OCI-LY7 (cell line): ENCODE measurements around the gene ARTN.

ENCODE experiments used
- EZH2phosphoT487 ChIP-seq: fragments of 200-600 bp; sonication (generic); IDR thresholded peaks from 2 replicates; pipeline ENCODE4 v1.6.1; 2018; ENCODE audit warnings: low read depth, borderline replicate concordance, mild to moderate bottlenecking, mixed run types, antibody characterized with exemption, low read length, moderate library complexity, mixed read lengths
- TF ChIP-seq, protein P1 (sequence below): fragments of 200-600 bp; sonication (generic); conservative IDR thresholded peaks from 2 replicates; pipeline ENCODE4 v1.5.1; 2014; ENCODE audit warnings: mild to moderate bottlenecking, antibody characterized with exemption, low read length, moderate library complexity, mixed read lengths

DNA sequence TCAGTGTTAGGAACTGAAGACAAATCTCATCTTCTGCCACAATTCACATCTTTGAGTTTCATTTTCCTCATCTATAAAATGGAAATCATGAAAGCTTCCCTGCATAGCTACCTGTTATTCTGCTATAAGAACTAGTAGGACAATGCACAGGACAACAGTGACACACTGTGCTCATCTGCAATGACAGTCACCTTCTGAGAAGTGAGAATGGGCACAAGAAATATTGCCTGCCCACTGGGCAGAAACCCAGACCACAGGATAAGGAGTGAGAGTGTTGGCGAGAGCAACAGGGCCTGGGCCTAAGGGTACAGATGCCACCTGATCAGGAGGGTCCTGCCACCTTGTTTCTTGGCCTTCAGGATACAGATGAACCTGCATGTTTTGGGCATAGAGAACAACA, 23.3 kb upstream of the ARTN start:
- TF ChIP-seq, protein P1, sequence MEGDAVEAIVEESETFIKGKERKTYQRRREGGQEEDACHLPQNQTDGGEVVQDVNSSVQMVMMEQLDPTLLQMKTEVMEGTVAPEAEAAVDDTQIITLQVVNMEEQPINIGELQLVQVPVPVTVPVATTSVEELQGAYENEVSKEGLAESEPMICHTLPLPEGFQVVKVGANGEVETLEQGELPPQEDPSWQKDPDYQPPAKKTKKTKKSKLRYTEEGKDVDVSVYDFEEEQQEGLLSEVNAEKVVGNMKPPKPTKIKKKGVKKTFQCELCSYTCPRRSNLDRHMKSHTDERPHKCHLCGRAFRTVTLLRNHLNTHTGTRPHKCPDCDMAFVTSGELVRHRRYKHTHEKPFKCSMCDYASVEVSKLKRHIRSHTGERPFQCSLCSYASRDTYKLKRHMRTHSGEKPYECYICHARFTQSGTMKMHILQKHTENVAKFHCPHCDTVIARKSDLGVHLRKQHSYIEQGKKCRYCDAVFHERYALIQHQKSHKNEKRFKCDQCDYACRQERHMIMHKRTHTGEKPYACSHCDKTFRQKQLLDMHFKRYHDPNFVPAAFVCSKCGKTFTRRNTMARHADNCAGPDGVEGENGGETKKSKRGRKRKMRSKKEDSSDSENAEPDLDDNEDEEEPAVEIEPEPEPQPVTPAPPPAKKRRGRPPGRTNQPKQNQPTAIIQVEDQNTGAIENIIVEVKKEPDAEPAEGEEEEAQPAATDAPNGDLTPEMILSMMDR, result 0 out of 2 replicates have a peak, but pooled peaks have one; percentile 20
- no peak for TF ChIP-seq EZH2phosphoT487
